ENCODE data around the gene TRABD2B.

Gene TRABD2B

DNA sequence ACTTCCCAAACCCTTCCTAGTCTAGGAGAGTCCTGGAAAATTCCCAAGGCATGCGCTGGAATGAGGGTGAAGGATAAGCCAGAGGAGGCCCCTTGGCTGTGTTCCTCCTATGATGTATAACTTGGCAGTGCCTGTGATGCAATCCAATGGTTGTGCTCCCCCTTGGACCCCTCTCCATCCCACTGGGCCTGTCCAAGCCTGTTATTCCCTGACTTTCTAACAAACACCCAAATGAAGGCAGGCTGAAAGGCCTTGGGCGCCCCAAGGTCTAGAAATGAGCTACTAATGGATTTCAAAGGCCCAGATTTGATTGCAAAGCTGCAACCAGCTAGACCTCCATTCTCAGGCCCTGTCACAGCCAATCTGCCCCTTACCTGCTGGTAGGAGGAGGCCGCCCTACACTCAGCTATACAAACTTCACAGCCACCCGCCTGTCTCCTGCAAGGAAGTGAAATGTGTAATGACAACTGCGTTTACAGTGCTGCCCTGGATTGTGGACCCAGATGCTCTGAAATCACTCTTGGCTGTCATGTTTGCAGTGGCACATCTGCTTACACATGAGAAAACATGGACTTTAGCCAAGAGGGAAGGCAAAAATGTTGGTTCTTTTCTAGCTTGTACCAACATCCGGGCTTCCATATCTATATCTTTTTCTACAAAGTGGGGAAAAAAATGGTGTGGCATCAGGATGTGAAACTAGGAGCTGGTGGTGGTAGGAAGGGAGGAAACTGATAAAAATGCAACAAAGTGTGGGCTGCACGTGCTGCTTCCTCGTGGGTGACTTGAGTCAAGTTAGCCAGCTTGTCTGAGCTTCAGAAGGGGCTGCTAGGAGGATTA lies 130.4 kb downstream of the TRABD2B start:
- no peak for TF ChIP-seq Cebpa-rat (IDR thresholded peaks at IDR 0.05)
- H3K4me1 ChIP-seq = peaks cover 12 to 22% (median 20%) of the 10 kb centered on the region in 10 experiments; a peak in 18 of 20 replicates
- H3K27ac ChIP-seq = no peak overlapping the region
- no peak overlapping the region for H3K9ac ChIP-seq
- H3K36me3 ChIP-seq = no peaks in the 10 kb centered on the region
- peak overlapping the region; percentile 1 to 61 (median 21); a peak in 13 of 22 replicates for H3K4me2 ChIP-seq
- no peaks in the 10 kb centered on the region for H3K9me3 ChIP-seq (replicated peaks in 1 of 11)
- H3K4me3 ChIP-seq = no peak overlapping the region
- H3K27me3 ChIP-seq = no peaks in the 10 kb centered on the region
- H4K20me1 ChIP-seq = no peaks in the 10 kb centered on the region

DNA sequence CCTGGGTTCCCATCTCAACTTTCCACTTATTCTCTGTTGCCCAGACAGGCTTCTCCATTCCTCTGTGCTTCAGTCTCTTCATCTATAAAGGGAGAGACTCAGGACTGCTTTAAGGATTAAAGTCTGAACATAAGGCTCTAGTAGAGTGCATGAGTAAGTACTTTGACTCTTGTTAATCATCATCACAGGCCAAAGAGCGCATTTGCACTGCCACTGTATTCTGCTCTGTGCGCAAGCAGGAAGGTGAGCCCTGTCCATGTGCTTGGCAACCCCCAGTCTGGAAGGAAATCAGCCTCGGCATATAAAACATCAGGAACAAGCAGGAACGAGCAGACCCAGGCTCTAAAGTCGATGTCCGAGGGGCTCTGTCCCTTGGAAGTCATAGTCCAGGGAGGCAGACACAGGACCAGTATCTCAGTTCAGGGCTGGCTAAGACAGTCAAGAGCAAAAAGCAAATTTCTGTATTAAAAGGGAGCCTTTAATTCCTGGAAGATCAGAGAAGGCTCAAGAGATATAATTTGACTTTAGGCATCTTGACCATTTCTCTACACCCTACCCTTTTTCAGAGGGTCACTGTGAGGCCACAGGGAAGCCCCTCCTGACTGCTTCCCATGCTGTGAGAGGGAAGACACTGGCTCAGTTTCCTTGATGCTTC lies 131.2 kb downstream of the TRABD2B start:
- Histone ChIP-seq H3K4me1 (peaks cover 6 to 18% (median 14%) of the 10 kb centered on the region in 10 experiments; a peak in 18 of 20 replicates), H3K9me3 (replicated peaks in 1 of 11) (no peaks in the 10 kb centered on the region), H3K27ac (no peak overlapping the region), H3K4me3 (no peak overlapping the region), H3K4me2 (peak overlapping the region in 5 of 11 experiments; percentile 11 to 61 (median 50); a peak in 4 of 22 replicates), H3K9ac (no peak overlapping the region), H3K27me3 (no peaks in the 10 kb centered on the region), H4K20me1 (no peaks in the 10 kb centered on the region), H3K36me3 (no peaks in the 10 kb centered on the region)
- no peak for TF ChIP-seq Cebpa-rat (IDR thresholded peaks at IDR 0.05)

DNA sequence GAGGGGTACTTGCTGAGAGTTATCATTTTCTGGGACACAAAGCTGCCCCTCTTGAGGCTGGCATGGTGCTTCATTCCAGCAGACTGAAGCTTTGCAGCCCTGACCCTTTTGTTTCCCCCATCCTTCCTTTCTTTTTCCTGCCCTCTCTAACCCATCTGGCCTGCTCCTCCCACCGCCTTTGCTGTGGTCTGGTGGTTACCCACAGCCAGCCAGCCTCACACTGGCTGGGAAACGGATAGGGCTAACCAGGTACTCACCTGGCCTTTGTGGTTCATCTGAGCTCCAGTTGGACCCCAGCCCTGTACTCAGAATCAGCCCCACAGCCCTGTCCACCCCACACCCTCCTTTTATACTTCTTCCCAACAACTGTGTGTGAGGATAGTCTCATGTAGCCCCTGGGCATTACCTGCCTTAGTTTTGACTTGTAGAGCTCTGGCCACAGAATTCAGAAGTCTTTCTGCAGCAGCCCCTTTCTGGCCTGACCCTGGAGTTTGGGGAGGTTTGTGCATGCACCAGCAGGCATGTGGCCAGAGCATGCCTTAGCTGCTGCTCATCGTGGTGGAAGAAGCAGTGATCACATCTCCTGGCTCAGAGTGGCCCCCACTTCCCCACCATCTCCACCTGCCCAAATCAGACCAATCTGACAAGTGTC lies 138.0 kb downstream of the TRABD2B start:
- Histone ChIP-seq H3K9ac (no peak overlapping the region), H3K9me3 (replicated peaks in 1 of 11) (no peaks in the 10 kb centered on the region), H3K27me3 (no peaks in the 10 kb centered on the region), H3K36me3 (no peaks in the 10 kb centered on the region), H3K27ac (no peak overlapping the region), H4K20me1 (no peaks in the 10 kb centered on the region), H3K4me3 (no peak overlapping the region), H3K4me2 (peak overlapping the region in 9 of 11 experiments; percentile 34 to 77 (median 62); a peak in 17 of 22 replicates), H3K4me1 (peaks cover 0 to 18% (median 12%) of the 10 kb centered on the region in 10 experiments; a peak in 15 of 20 replicates)
- no peak for TF ChIP-seq Cebpa-rat (IDR thresholded peaks at IDR 0.05)

DNA sequence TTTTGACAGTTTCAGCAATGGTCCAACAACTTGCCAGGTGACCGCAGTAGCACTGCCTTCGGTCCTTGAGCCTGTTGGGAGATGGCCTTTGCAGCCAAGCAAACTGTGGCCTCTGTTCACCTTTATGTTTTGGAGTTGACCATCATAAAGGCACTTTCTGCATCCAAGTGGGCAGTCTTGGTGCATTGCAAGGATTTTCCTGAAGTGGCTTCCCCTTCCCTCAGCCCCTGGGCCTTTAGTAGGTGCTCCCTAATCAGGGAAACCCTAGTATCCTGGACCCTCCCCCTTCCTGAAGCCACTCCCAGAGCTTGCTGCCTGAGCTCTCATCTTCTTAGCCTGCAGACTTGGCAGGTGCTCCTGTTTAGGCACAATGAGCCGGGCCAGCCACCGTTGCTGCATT lies 140.2 kb downstream of the TRABD2B start:
- TF ChIP-seq Cebpa-rat (IDR thresholded peaks at IDR 0.05) = no peak
- Histone ChIP-seq H4K20me1 (no peaks in the 10 kb centered on the region), H3K36me3 (no peaks in the 10 kb centered on the region), H3K4me3 (no peak overlapping the region), H3K9ac (no peak overlapping the region), H3K9me3 (replicated peaks in 1 of 11) (no peaks in the 10 kb centered on the region), H3K27ac (no peak overlapping the region), H3K27me3 (no peaks in the 10 kb centered on the region), H3K4me1 (peaks cover 0 to 18% (median 12%) of the 10 kb centered on the region in 10 experiments; a peak in 15 of 20 replicates), H3K4me2 (no peak overlapping the region)

DNA sequence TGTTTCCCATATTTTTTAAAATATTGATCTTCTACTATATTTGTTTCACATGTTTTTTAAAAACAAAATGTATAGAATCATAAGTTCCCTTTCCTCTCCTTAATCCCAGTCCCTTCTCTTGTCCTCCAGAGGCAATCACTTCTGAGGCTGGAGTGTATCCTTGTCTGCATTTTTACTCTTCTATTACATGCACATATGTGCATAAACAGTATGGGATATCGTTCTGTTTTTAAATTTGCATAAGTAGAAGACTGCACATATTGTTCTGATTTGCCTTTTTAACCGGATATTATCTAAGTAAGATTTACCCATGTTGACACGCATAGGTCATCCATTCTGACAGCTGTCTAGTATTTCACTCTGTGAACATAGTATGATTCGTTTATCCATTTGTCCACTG lies 142.0 kb downstream of the TRABD2B start:
- Histone ChIP-seq H3K4me1 (peaks cover 0 to 18% (median 12%) of the 10 kb centered on the region in 10 experiments; a peak in 15 of 20 replicates), H3K9ac (no peak overlapping the region)

DNA sequence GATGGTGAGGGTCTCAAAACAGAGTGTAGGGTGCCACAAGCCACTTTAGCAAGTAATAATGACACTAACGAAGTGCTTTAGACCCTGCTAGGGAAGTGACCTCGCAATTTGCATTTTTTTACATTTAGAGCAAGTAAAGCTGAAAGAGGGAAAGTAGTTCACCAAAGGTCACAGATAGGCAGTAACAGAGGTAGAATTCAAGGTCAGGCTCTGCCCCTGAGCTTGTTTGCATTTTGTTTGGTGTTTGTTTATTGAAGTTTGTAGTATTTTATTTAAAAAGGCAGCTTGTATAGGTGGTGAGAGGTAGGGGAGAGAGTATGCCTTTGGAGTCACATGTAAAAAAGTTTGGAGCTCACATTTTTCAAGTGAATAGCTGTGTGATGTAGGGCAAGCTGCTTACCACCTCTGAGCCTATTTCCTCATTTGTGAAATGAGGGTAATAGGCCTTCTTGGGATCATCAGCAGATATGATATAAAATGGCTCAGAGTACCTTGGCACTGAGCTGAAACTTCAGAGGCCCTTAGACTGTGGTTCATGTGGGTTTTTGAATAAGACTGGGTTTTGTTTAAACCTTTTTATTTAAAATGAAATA lies 142.5 kb downstream of the TRABD2B start:
- TF ChIP-seq Cebpa-rat (IDR thresholded peaks at IDR 0.05) = no peak
- no peaks in the 10 kb centered on the region for H3K36me3 ChIP-seq
- H4K20me1 ChIP-seq = no peaks in the 10 kb centered on the region
- H3K4me3 ChIP-seq = no peak overlapping the region
- H3K4me2 ChIP-seq = no peak overlapping the region
- no peaks in the 10 kb centered on the region for H3K9me3 ChIP-seq (replicated peaks in 1 of 11)
- no peaks in the 10 kb centered on the region for H3K27me3 ChIP-seq
- H3K9ac ChIP-seq = no peak overlapping the region
- no peak overlapping the region for H3K27ac ChIP-seq
- H3K4me1 ChIP-seq = peaks cover 0 to 15% (median 12%) of the 10 kb centered on the region in 10 experiments; a peak in 15 of 20 replicates

More for the DNA sequence above, 142.0 kb downstream of the TRABD2B start:
- no peaks in the 10 kb centered on the region for H3K27me3 ChIP-seq
- no peak for TF ChIP-seq Cebpa-rat (IDR thresholded peaks at IDR 0.05)
- H3K36me3 ChIP-seq = no peaks in the 10 kb centered on the region
- H3K9me3 ChIP-seq (replicated peaks in 1 of 11) = no peaks in the 10 kb centered on the region
- no peaks in the 10 kb centered on the region for H4K20me1 ChIP-seq
- H3K27ac ChIP-seq = no peak overlapping the region
- H3K4me2 ChIP-seq = no peak overlapping the region
- H3K4me3 ChIP-seq = no peak overlapping the region

DNA sequence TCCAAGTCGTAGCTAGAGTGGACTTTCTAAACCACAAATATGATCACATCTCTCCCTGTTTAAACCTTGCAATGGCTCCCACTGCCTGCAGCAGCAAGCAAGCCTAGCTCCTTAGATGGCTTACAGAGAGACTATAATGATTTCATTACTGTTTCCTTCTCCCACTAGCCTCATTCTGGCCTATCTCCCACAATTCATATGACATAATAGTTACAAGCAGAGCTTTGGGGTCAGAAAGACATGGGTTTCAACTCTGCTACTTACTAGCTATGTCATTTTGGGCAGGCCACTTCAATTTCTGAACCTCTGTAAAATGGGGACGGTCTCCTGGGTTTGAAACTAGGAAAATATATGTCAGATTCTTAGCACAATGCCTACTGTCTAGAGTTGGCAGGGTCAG lies 143.3 kb downstream of the TRABD2B start:
- Histone ChIP-seq H3K36me3 (no peaks in the 10 kb centered on the region), H3K9me3 (replicated peaks in 1 of 11) (no peaks in the 10 kb centered on the region), H3K27me3 (no peaks in the 10 kb centered on the region), H3K9ac (no peak overlapping the region), H3K4me1 (peaks cover 0 to 7% (median 5%) of the 10 kb centered on the region in 10 experiments; a peak in 15 of 20 replicates), H3K4me3 (no peak overlapping the region), H4K20me1 (no peaks in the 10 kb centered on the region), H3K4me2 (no peak overlapping the region), H3K27ac (no peak overlapping the region)
- TF ChIP-seq Cebpa-rat (IDR thresholded peaks at IDR 0.05) = no peak

DNA sequence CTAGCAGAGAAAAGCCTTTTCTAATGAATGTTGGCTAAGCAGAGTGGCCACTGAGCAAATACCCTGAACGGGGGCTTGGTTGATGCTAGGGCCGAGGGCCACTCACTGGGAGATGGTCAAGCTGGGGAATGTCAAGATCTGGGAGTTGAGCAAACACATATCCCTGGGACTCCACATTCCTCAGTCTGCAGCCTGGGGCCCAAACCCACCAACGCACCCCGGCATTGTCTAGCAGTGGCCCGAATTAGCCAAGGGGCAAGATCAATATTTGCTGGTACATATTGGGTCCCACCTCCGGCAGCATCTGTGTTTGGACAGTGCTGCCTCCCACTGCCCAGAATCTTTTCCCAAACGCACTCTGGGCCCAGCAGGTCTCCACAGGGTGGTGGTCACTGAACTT lies 144.1 kb downstream of the TRABD2B start:
- Histone ChIP-seq H3K27me3 (no peaks in the 10 kb centered on the region), H3K9me3 (replicated peaks in 1 of 11) (no peaks in the 10 kb centered on the region), H3K36me3 (no peaks in the 10 kb centered on the region), H3K4me1 (no peaks in the 10 kb centered on the region), H3K4me3 (no peak overlapping the region), H4K20me1 (no peaks in the 10 kb centered on the region), H3K9ac (no peak overlapping the region), H3K27ac (no peak overlapping the region), H3K4me2 (no peak overlapping the region)
- TF ChIP-seq Cebpa-rat (IDR thresholded peaks at IDR 0.05) = no peak
